ENCODE data around the gene KDELR3. TPM values are rescaled to one million over a fixed set of nuclear protein-coding genes. Genes with fewer than 3 reads are reported as not detected.

Gene KDELR3
- total RNA-seq, 4 donors from 2014 or later = 2.6 to 19.7 (median 5.4) TPM

DNA sequence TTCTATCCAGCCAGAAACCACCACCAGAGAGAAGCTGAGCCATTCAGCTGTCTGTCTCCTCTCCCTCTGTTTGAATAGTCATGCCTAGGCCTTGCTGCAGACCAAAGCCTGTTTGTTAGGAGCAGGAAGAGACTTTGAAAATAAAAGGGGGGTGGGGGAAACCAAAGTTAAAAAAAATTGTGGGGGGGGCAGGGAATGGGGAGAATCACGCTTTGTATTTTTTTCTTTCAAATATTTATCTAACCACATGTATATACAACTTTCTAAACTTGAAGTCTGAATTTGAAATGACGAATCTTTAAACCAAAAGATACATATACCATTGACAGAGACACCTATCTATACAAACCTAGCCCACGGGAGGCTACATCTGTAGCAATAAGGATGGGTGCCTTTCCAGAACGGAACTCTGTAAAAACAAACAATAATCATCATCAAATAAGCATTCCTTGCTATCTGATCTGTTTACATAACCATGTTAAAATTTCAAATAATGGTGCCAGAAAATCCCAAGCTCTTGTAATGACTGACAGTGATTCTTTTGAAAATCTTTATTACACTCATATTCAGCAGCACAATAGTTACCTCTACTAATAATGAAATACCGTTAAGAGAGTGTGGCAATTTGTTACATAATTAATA lies 23.9 kb downstream of the KDELR3 start:
- Histone ChIP-seq H3K9me3 (no peaks in the 10 kb centered on the region), H3K27me3 (no peaks in the 10 kb centered on the region), H3K4me1 (peaks cover 4 to 86% (median 13%) of the 10 kb centered on the region in 3 donors), H3K27ac (peak overlapping the region; percentile 50 to 74 (median 56)), H3K4me3 (no peak overlapping the region), H3K36me3 (peaks cover 23 to 100% of the 10 kb centered on the region in 2 donors)
- WGBS, 2 donors (ENCODE audit: low coverage in 1 of 2) = 27 to 48% methylated on average over 5 of the region's 5 CpGs
- TF ChIP-seq POLR2A (IDR thresholded peaks at IDR 0.05) (no peak), EP300 (IDR thresholded peaks at IDR 0.05) (no peak), POLR2AphosphoS5 (IDR thresholded peaks at IDR 0.05) (no peak)
- TF ChIP-seq, protein P1, sequence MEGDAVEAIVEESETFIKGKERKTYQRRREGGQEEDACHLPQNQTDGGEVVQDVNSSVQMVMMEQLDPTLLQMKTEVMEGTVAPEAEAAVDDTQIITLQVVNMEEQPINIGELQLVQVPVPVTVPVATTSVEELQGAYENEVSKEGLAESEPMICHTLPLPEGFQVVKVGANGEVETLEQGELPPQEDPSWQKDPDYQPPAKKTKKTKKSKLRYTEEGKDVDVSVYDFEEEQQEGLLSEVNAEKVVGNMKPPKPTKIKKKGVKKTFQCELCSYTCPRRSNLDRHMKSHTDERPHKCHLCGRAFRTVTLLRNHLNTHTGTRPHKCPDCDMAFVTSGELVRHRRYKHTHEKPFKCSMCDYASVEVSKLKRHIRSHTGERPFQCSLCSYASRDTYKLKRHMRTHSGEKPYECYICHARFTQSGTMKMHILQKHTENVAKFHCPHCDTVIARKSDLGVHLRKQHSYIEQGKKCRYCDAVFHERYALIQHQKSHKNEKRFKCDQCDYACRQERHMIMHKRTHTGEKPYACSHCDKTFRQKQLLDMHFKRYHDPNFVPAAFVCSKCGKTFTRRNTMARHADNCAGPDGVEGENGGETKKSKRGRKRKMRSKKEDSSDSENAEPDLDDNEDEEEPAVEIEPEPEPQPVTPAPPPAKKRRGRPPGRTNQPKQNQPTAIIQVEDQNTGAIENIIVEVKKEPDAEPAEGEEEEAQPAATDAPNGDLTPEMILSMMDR (IDR thresholded peaks at IDR 0.05) = no peak
- ATAC-seq = no peak

DNA sequence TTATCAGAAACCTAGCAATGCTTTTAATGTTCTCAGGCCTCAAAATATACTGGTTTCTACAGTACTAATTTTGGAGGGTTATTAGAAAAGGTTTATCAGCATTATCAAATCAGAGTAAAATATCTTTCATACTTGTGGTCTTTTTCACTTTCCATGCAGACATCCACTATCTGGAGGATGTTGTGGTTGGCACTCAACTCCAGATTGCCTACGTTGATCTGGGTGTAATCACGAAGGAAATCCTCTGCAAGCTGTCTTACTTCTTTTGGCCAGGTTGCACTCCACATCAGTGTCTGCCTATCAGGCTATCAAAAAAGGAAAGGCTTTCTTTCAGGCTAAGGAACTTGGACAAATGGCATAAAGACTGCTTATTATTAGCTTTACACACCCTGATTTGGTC lies 26.6 kb downstream of the KDELR3 start:
- 21 to 33% methylated on average over 2 of the region's 2 CpGs for WGBS, 2 donors (ENCODE audit: low coverage in 1 of 2)
- TF ChIP-seq POLR2A (IDR thresholded peaks at IDR 0.05) = no peak
- no peak for TF ChIP-seq POLR2AphosphoS5 (IDR thresholded peaks at IDR 0.05)
- TF ChIP-seq EP300 (IDR thresholded peaks at IDR 0.05) = no peak
- TF ChIP-seq, protein P1 (IDR thresholded peaks at IDR 0.05) = no peak
- no peak for ATAC-seq
- H3K36me3 ChIP-seq = peaks cover 32 to 100% of the 10 kb centered on the region in 2 donors
- no peaks in the 10 kb centered on the region for H3K9me3 ChIP-seq
- H3K4me1 ChIP-seq = peaks cover 4 to 87% (median 13%) of the 10 kb centered on the region in 3 donors
- peak overlapping the region in 1 of 4 donors; percentile 53 for H3K27ac ChIP-seq
- H3K4me3 ChIP-seq = no peak overlapping the region
- H3K27me3 ChIP-seq = no peaks in the 10 kb centered on the region

DNA sequence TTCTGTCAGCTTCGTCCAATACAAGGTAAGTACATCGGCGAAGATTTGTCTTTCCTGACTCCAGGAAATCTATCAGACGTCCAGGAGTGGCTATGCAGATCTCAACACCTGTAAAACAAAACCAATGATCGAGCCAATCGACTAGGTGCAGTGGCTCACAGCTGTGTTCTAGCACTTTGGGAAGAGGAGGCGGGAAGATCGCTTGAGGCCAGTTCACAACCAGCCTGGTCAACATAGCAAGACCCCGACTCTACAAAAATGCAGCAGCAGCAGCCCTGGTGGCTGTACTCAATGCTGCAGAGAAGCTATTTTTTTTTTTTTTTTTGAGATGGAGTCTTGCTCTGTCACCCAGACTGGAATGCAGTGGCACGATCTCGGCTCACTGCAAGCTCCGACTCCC lies 27.0 kb downstream of the KDELR3 start:
- WGBS, 2 donors (ENCODE audit: low coverage in 1 of 2) = 74 to 80% methylated on average over 5 to 8 of the region's 12 CpGs
- TF ChIP-seq POLR2AphosphoS5 (IDR thresholded peaks at IDR 0.05) (no peak), POLR2A (IDR thresholded peaks at IDR 0.05) (no peak), EP300 (IDR thresholded peaks at IDR 0.05) (no peak)
- TF ChIP-seq, protein P1 (IDR thresholded peaks at IDR 0.05) = no peak
- Histone ChIP-seq H3K27me3 (no peaks in the 10 kb centered on the region), H3K27ac (peak overlapping the region in 1 of 4 donors; percentile 16), H3K4me1 (peaks cover 4 to 87% (median 13%) of the 10 kb centered on the region in 3 donors), H3K4me3 (no peak overlapping the region), H3K36me3 (peaks cover 32 to 100% of the 10 kb centered on the region in 2 donors), H3K9me3 (no peaks in the 10 kb centered on the region)
- no peak for ATAC-seq

DNA sequence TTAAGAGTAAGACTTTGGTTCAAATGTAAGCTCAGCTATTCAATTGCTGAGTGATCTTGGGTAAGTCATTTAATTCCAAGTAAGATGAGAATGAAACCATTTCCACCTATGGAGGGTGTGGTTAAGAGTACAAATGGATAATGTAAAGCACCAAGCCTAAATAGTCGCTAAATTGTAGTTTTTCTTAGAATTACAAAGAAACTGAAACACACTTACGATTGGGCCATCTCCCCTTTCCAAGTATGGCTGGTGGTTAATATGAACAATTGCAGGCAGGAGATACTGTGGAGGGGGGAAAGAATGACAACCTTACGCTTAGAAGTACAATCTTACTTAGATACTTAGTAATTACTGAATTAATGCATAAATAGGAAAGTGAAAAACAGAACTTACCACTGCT lies 30.0 kb downstream of the KDELR3 start:
- Histone ChIP-seq H3K4me1 (peaks cover 0 to 86% (median 4%) of the 10 kb centered on the region in 3 donors), H3K27ac (no peak overlapping the region), H3K36me3 (peaks cover 31 to 92% of the 10 kb centered on the region in 2 donors), H3K9me3 (no peaks in the 10 kb centered on the region), H3K4me3 (no peak overlapping the region), H3K27me3 (no peaks in the 10 kb centered on the region)
- TF ChIP-seq EP300 (IDR thresholded peaks at IDR 0.05) (no peak), POLR2A (IDR thresholded peaks at IDR 0.05) (no peak), POLR2AphosphoS5 (IDR thresholded peaks at IDR 0.05) (no peak)
- TF ChIP-seq, protein P1 (IDR thresholded peaks at IDR 0.05) = no peak
- 75 to 79% methylated on average over 2 to 3 of the region's 3 CpGs for WGBS, 2 donors (ENCODE audit: low coverage in 1 of 2)
- ATAC-seq = no peak

All from gastroesophageal sphincter (tissue), 4 donors.